Activated T-cell treated with anti-CD3 and anti-CD28 coated beads, Interleukin-2, amount 50 U/mL, for 1 hour (primary cell): ENCODE measurements around the gene EMC6.
A peak's percentile ranks its signal among the peaks of the same experiment; 100 is the strongest.

ENCODE experiments used
- DNase-seq: peaks from one replicate; pipeline ENCODE4 v3.0.0-alpha.2; 2020

The EMC6 gene

GRCh38 chr17:3668279-3669084 is at the start of gene EMC6, which contains the start of gene TAX1BP3:
EMC6 (plus strand) TSS chr17:3668812; CDS start chr17:3669147, 335 bp downstream.
TAX1BP3 (minus strand) TSS chr17:3668578; CDS start chr17:3668526, 52 bp downstream.
- DNase-seq: peak; percentile 100

- DNase-seq: no peak
These were observed 47.4 kb upstream of the EMC6 start for GRCh38 chr17:3621146-3621720.

GRCh38 chr17:3622977-3623594 is 45.5 kb upstream of the EMC6 start:
- no peak for DNase-seq

GRCh38 chr17:3626831-3627768 is 41.5 kb upstream of the EMC6 start:
- DNase-seq: no peak

- DNase-seq: no peak
These were observed 40.8 kb upstream of the EMC6 start for GRCh38 chr17:3627769-3628167.

GRCh38 chr17:3630781-3631180 is 37.8 kb upstream of the EMC6 start:
- no peak for DNase-seq

- no peak for DNase-seq
These were observed 36.3 kb upstream of the EMC6 start for GRCh38 chr17:3632287-3632686.

GRCh38 chr17:3635474-3636153 is 33.0 kb upstream of the EMC6 start:
- DNase-seq: peak; percentile 24

- peak; percentile 95 for DNase-seq
These were observed 32.3 kb upstream of the EMC6 start, which contains the start of the genes CTNS and SHPK for GRCh38 chr17:3636154-3636907. CTNS (plus strand) TSS chr17:3636760; CDS start chr17:3640207, 3,447 bp downstream. SHPK (minus strand) TSS chr17:3636250; CDS start chr17:3636219, 31 bp downstream.

- DNase-seq: no peak
These were observed 31.7 kb upstream of the EMC6 start for GRCh38 chr17:3636908-3637373.

GRCh38 chr17:3639981-3640596 is 28.5 kb upstream of the EMC6 start:
- DNase-seq: no peak

GRCh38 chr17:3641014-3641413 is 27.6 kb upstream of the EMC6 start:
- DNase-seq: no peak

- no peak for DNase-seq
These were observed 26.7 kb upstream of the EMC6 start for GRCh38 chr17:3641717-3642486.

GRCh38 chr17:3643889-3644349 is 24.7 kb upstream of the EMC6 start:
- DNase-seq: no peak

GRCh38 chr17:3645310-3645709 is 23.3 kb upstream of the EMC6 start:
- DNase-seq: no peak

GRCh38 chr17:3647251-3647650 is 21.4 kb upstream of the EMC6 start:
- DNase-seq: no peak

- peak; percentile 39 for DNase-seq
These were observed 20.6 kb upstream of the EMC6 start for GRCh38 chr17:3647769-3648555.

- DNase-seq: no peak
These were observed 12.8 kb upstream of the EMC6 start for GRCh38 chr17:3655766-3656165.

GRCh38 chr17:3656353-3656752 is 12.3 kb upstream of the EMC6 start:
- no peak for DNase-seq
